Activated T-helper 17 cell treated with anti-CD3 and anti-CD28 coated beads, Interleukin-2, amount 50 U/mL, for 72 hours (primary cell): Measurements from ENCODE around the gene CCDC9B. TPM values are rescaled to one million over a fixed set of nuclear protein-coding genes. Genes with fewer than 3 reads are reported as not detected.

Experiments
- ATAC-seq: fragments of 150-1000 bp; cut with Tn5 transposase; replicated peaks from 2 replicates; pipeline ENCODE4 v1.10.0; 2021; ENCODE audit warnings: mild to moderate bottlenecking, moderate library complexity
- H3K27ac Mint-ChIP-seq: one replicate; pipeline ENCODE4 v1.8.0; 2022; ENCODE audit warnings: mixed read lengths
- H3K27me3 Mint-ChIP-seq: one replicate; pipeline ENCODE4 v1.8.0; 2022; ENCODE audit warnings: mixed read lengths
- H3K36me3 Mint-ChIP-seq: one replicate; pipeline ENCODE4 v1.8.0; 2022; ENCODE audit warnings: low read depth, mild to moderate bottlenecking, mixed read lengths
- H3K4me1 Mint-ChIP-seq: one replicate; pipeline ENCODE4 v1.8.0; 2022; ENCODE audit warnings: mixed read lengths
- H3K4me3 Mint-ChIP-seq: one replicate; pipeline ENCODE4 v1.8.0; 2022; ENCODE audit warnings: mild to moderate bottlenecking, mixed read lengths
- H3K9me3 Mint-ChIP-seq: one replicate; pipeline ENCODE4 v1.8.0; 2022; ENCODE audit warnings: mixed read lengths
- total RNA-seq, 2 donors: library from RNA; stranded (reverse); gene quantifications; one replicate each; pipeline ENCODE4 v1.2.3, GENCODE V29; 2022

The CCDC9B gene
- total RNA-seq, 2 donors from 2014 or later = 0.78 to 2.7 TPM

- Mint-ChIP-seq H3K27me3 (no peaks in the 10 kb centered on the region), H3K9me3 (no peaks in the 10 kb centered on the region), H3K27ac (no peak overlapping the region), H3K4me1 (peaks cover 9% of the 10 kb centered on the region), H3K4me3 (no peak overlapping the region), H3K36me3 (no peaks in the 10 kb centered on the region)
- no peak for ATAC-seq
Measured at GRCh38 chr15:40332113-40332781, 8.5 kb downstream of the CCDC9B start.

- no peak for ATAC-seq
- no peaks in the 10 kb centered on the region for H3K27me3 Mint-ChIP-seq
- H3K27ac Mint-ChIP-seq = no peak overlapping the region
- no peaks in the 10 kb centered on the region for H3K9me3 Mint-ChIP-seq
- no peaks in the 10 kb centered on the region for H3K36me3 Mint-ChIP-seq
- H3K4me3 Mint-ChIP-seq = no peak overlapping the region
- H3K4me1 Mint-ChIP-seq = peaks cover 9% of the 10 kb centered on the region
Measured at GRCh38 chr15:40331637-40332036, 9.1 kb downstream of the CCDC9B start.

GRCh38 chr15:40331026-40331425, 9.7 kb downstream of the CCDC9B start:
- Mint-ChIP-seq H3K36me3 (no peaks in the 10 kb centered on the region), H3K4me3 (no peak overlapping the region), H3K9me3 (no peaks in the 10 kb centered on the region), H3K27me3 (no peaks in the 10 kb centered on the region), H3K27ac (no peak overlapping the region), H3K4me1 (peaks cover 9% of the 10 kb centered on the region)
- no peak for ATAC-seq

- Mint-ChIP-seq H3K27ac (no peak overlapping the region), H3K36me3 (no peaks in the 10 kb centered on the region), H3K27me3 (no peaks in the 10 kb centered on the region), H3K9me3 (no peaks in the 10 kb centered on the region), H3K4me1 (peaks cover 9% of the 10 kb centered on the region), H3K4me3 (no peak overlapping the region)
- no peak for ATAC-seq
Measured at GRCh38 chr15:40330368-40330836, 10.3 kb downstream of the CCDC9B start.

GRCh38 chr15:40329804-40330203, 10.9 kb downstream of the CCDC9B start:
- Mint-ChIP-seq H3K27me3 (no peaks in the 10 kb centered on the region), H3K9me3 (no peaks in the 10 kb centered on the region), H3K4me1 (peaks cover 9% of the 10 kb centered on the region), H3K27ac (no peak overlapping the region), H3K4me3 (no peak overlapping the region), H3K36me3 (no peaks in the 10 kb centered on the region)
- ATAC-seq = no peak

GRCh38 chr15:40328751-40329150, 12.0 kb downstream of the CCDC9B start:
- no peaks in the 10 kb centered on the region for H3K27me3 Mint-ChIP-seq
- no peak for ATAC-seq
- H3K36me3 Mint-ChIP-seq = no peaks in the 10 kb centered on the region
- H3K9me3 Mint-ChIP-seq = no peaks in the 10 kb centered on the region
- H3K4me1 Mint-ChIP-seq = peaks cover 3% of the 10 kb centered on the region
- H3K4me3 Mint-ChIP-seq = no peak overlapping the region
- H3K27ac Mint-ChIP-seq = no peak overlapping the region

- no peak for ATAC-seq
- H3K36me3 Mint-ChIP-seq = no peaks in the 10 kb centered on the region
- H3K4me1 Mint-ChIP-seq = no peaks in the 10 kb centered on the region
- H3K27me3 Mint-ChIP-seq = no peaks in the 10 kb centered on the region
- H3K27ac Mint-ChIP-seq = no peak overlapping the region
- no peaks in the 10 kb centered on the region for H3K9me3 Mint-ChIP-seq
- no peak overlapping the region for H3K4me3 Mint-ChIP-seq
Measured at GRCh38 chr15:40328176-40328575, 12.6 kb downstream of the CCDC9B start.

GRCh38 chr15:40327457-40327856, 13.3 kb downstream of the CCDC9B start:
- Mint-ChIP-seq H3K4me3 (no peak overlapping the region), H3K4me1 (no peaks in the 10 kb centered on the region), H3K9me3 (no peaks in the 10 kb centered on the region), H3K36me3 (no peaks in the 10 kb centered on the region), H3K27ac (no peak overlapping the region), H3K27me3 (no peaks in the 10 kb centered on the region)
- no peak for ATAC-seq

GRCh38 chr15:40325700-40326099, 15.0 kb downstream of the CCDC9B start:
- Mint-ChIP-seq H3K4me1 (peaks cover 11% of the 10 kb centered on the region), H3K27ac (no peak overlapping the region), H3K9me3 (no peaks in the 10 kb centered on the region), H3K4me3 (peak overlapping the region; percentile 68), H3K36me3 (no peaks in the 10 kb centered on the region), H3K27me3 (no peaks in the 10 kb centered on the region)
- ATAC-seq = no peak

GRCh38 chr15:40325188-40325587, 15.6 kb downstream of the CCDC9B start:
- Mint-ChIP-seq H3K27ac (peak overlapping the region; percentile 31), H3K36me3 (no peaks in the 10 kb centered on the region)

GRCh38 chr15:40323953-40324937, 16.5 kb downstream of the CCDC9B start:
- H3K27me3 Mint-ChIP-seq = no peaks in the 10 kb centered on the region
- peak; percentile 25 for ATAC-seq
- no peaks in the 10 kb centered on the region for H3K36me3 Mint-ChIP-seq
- H3K4me3 Mint-ChIP-seq = peak overlapping the region; percentile 68
- no peaks in the 10 kb centered on the region for H3K9me3 Mint-ChIP-seq
- peaks cover 11% of the 10 kb centered on the region for H3K4me1 Mint-ChIP-seq
- peak overlapping the region; percentile 31 for H3K27ac Mint-ChIP-seq

More at GRCh38 chr15:40325188-40325587, 15.6 kb downstream of the CCDC9B start:
- no peak for ATAC-seq
- Mint-ChIP-seq H3K9me3 (no peaks in the 10 kb centered on the region), H3K27me3 (no peaks in the 10 kb centered on the region), H3K4me1 (peaks cover 11% of the 10 kb centered on the region), H3K4me3 (peak overlapping the region; percentile 68)

GRCh38 chr15:40323239-40323952, 17.3 kb downstream of the CCDC9B start, which contains the start of gene INAFM2:
INAFM2 (plus strand) TSS chr15:40323692; CDS start chr15:40324056, 364 bp downstream.
- Mint-ChIP-seq H3K4me1 (peaks cover 11% of the 10 kb centered on the region), H3K27ac (no peak within 1 kb of the TSS), H3K36me3 (no peaks in the 10 kb centered on the region), H3K27me3 (no peaks in the 10 kb centered on the region), H3K9me3 (no peaks in the 10 kb centered on the region), H3K4me3 (peak within 1 kb of the TSS; percentile 68)
- peak; percentile 83 for ATAC-seq

GRCh38 chr15:40322531-40323238, 18.1 kb downstream of the CCDC9B start:
- Mint-ChIP-seq H3K27ac (no peak overlapping the region), H3K4me1 (peaks cover 11% of the 10 kb centered on the region), H3K9me3 (no peaks in the 10 kb centered on the region), H3K4me3 (peak overlapping the region; percentile 64), H3K27me3 (no peaks in the 10 kb centered on the region), H3K36me3 (no peaks in the 10 kb centered on the region)
- peak; percentile 1 for ATAC-seq

- no peaks in the 10 kb centered on the region for H3K36me3 Mint-ChIP-seq
- H3K4me3 Mint-ChIP-seq = no peak overlapping the region
- H3K4me1 Mint-ChIP-seq = peaks cover 11% of the 10 kb centered on the region
- H3K27ac Mint-ChIP-seq = no peak overlapping the region
- ATAC-seq = peak; percentile 49
- H3K27me3 Mint-ChIP-seq = peaks cover 8% of the 10 kb centered on the region
- H3K9me3 Mint-ChIP-seq = no peaks in the 10 kb centered on the region
Measured at GRCh38 chr15:40320931-40321371, 19.8 kb downstream of the CCDC9B start.
